Omental fat pad (tissue), 4 donors: ENCODE data around the gene NQO2. TPM values are rescaled to one million over a fixed set of nuclear protein-coding genes. Genes with fewer than 3 reads are reported as not detected.
"Not testable (repeated sequence)": the region's sequence is repeated elsewhere in the genome, so short reads cannot be mapped to it uniquely, and the experiment has no call there.

Experiments used
- ATAC-seq: fragments of 150-250 bp; one replicate; pipeline ENCODE4 v1.9.1; 2016; ENCODE audit warnings: mild to moderate bottlenecking, moderate library complexity; ENCODE audit not compliant: low FRiP score
- DNase-seq: peaks from one replicate; pipeline ENCODE4 v3.0.0-alpha.2; 2019; ENCODE audit warnings: low spot score
- CTCF ChIP-seq, 3 donors: fragments of 450-650 bp; IDR thresholded peaks; one replicate each; pipeline ENCODE4 v1.5.1; 2016 to 2017; ENCODE audit warnings: antibody characterized with exemption in 3 of 3, mild to moderate bottlenecking in 3 of 3, moderate library complexity in 2 of 3
- total RNA-seq, 4 donors: library from RNA; depleted of rRNA; stranded (reverse); fragments of >200 nt; gene quantifications; one replicate each; pipeline ENCODE4 v1.1.0, GENCODE V29; 2016

The NQO2 gene
- total RNA-seq, 4 donors from 2014 or later: 32.9 to 54.0 (median 48.1) TPM

DNA sequence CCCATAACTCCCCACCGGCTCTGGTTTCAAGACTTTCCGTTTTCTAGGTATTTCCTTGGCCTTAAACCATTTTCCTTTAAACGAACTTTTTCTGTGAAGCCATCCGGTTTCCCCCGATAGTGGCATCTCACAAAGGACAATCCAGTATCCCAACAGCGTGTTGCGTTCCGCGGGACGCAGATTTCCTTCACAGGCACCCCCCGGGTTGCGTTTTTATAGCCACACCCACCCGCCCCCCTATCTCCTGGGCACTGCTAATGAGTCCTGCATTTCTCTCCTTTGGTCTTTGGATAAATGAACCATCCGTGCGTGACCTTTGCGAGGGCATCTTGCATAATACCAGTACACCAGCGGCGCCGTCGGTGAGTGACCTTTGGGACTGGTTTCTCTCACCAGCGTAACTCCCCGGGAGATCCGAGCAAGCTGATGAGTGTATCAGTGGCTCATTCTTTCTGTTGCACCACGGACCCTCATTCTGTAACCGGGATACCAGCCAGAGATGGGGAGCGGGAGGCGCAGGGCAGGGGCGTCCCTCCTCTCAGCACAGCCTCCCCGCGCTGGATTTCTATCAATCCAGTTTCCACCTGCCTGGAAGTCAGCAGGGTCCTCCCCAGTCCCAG lies 586 bp upstream of the NQO2 start:
- TF ChIP-seq CTCF (IDR thresholded peaks at IDR 0.05): no peak
- DNase-seq: peak; percentile 91
- ATAC-seq: peak; percentile 90

DNA sequence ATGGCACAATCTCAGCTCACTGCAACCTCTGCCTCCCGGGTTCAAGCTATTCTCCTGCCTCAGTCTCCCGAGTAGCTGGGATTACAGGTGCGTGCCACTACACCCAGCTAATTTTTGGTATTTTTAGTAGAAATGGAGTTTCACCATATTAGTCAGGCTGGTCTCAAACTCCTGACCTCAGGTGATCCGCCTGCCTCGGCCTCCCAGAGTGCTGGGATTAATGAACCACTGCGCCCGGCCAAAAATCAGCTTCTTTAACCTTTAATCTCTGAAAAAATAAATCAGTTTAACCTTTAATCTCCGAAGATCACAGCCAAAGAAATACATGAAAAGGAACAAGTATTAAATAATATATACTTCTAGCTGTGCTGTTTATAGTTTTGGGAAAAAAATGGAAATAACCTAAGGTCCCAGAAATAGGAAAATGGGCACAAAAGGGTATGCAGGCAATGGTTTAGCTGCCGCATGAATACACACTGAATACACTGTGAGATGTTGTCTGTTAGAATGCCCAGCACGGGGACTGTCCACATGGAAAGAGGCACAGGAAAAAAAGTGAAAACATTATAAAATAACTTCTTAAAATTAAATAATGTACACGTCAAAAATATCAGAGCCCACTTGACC lies 1.6 kb downstream of the NQO2 start:
- no peak for TF ChIP-seq CTCF (IDR thresholded peaks at IDR 0.05)
- no peak for DNase-seq
- no peak for ATAC-seq

GRCh38 chr6:3001773-3002293 lies 2.1 kb downstream of the NQO2 start:
- TF ChIP-seq CTCF (IDR thresholded peaks at IDR 0.05): no peak
- ATAC-seq (no peak), DNase-seq (no peak)

DNA sequence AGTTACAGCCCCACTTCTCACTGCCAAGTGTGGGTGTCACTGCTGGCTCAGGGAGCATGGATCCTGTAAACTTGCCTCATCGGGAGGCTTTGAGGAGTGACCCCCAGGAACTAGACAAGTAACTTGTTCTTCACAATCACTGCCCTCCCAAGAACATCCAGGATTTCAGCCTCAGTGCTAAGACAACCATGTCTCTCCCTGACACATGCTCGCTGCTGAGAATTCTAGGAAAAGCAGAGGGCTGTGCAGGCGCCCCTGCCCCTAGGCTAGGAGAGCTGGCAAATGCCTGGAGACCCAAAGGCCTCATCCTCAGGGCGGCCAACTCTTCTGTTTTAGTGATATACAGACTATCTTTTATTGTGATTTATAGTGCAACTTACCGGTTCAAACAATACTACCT lies 3.5 kb downstream of the NQO2 start:
- ATAC-seq, DNase-seq: not testable (repeated sequence)

- DNase-seq: no peak
- TF ChIP-seq CTCF (IDR thresholded peaks at IDR 0.05): no peak
- ATAC-seq: no peak
Measured at GRCh38 chr6:3005077-3005476, 5.4 kb downstream of the NQO2 start.

DNA sequence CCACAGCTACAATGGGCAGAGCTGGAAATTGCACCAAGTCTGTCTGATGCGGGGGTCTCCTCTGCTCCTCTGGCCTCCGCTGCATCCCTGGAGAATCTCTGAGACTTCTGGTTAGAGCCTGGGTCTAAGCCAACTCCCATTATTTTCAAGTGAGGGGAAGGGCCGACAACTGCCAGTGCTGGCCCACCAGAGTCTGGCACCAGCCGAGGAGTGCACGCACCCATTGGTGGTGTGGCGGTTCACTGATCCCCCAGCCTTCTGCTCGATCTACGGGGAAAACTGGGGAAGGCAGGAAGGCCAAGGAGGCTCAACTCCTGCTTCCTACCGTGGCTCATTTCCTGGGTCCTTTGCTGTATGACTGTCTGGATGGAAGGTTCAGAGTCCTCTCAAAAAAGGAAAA lies 6.2 kb downstream of the NQO2 start:
- ATAC-seq (no peak), DNase-seq (no peak)
- TF ChIP-seq CTCF (IDR thresholded peaks at IDR 0.05): no peak

GRCh38 chr6:3006476-3006875 lies 6.8 kb downstream of the NQO2 start:
- DNase-seq (no peak), ATAC-seq (no peak)
- TF ChIP-seq CTCF (IDR thresholded peaks at IDR 0.05): no peak
